BJ (cell line): ENCODE results near the gene PPIP5K2. TPM values are rescaled to one million over a fixed set of nuclear protein-coding genes. Genes with fewer than 3 reads are reported as not detected.

Experiments
- CTCF ChIA-PET: fragments of 350-600 bp; formaldehyde crosslinking; extraction: SDS; loops from one replicate; lab custom pipeline; 2021; ENCODE audit warnings: antibody characterized with exemption, inconsistent platforms; lab: Yijun Ruan, JAX
- POLR2A ChIA-PET: fragments of 300-600 bp; sonication (Branson Sonifier 250); formaldehyde crosslinking; extraction: SDS; loops from one replicate; lab custom pipeline; 2021; ENCODE audit warnings: antibody characterized with exemption; lab: Charles Lee
- DNase-seq: peaks from one replicate; pipeline ENCODE4 v3.0.0-alpha.2; 2011; ENCODE audit warnings: low read depth
- H3K27me3 ChIP-seq: 2 replicates; pipeline ENCODE4 v1.6.0; 2011; ENCODE audit warnings: low read length; ENCODE audit not compliant: control insufficient read depth, insufficient read depth
- H3K36me3 ChIP-seq: 2 replicates; pipeline ENCODE4 v1.5.1; 2011; ENCODE audit warnings: low read length; ENCODE audit not compliant: control insufficient read depth, insufficient read depth
- H3K4me3 ChIP-seq: 2 replicates; pipeline ENCODE4 v1.5.1; 2011; ENCODE audit warnings: low read depth, mild to moderate bottlenecking, control low read depth, low read length
- polyA plus RNA-seq: library from polyadenylated mRNA; depleted of rRNA; stranded (reverse); fragments of >200 nt; gene quantifications from 2 replicates; pipeline ENCODE4 v1.2.3, GENCODE V29; 2011
- TF ChIP-seq, protein P1 (sequence below): IDR thresholded peaks from 2 replicates; pipeline ENCODE4 v1.5.1; 2011; ENCODE audit warnings: low read depth, mild to moderate bottlenecking, control low read depth, inconsistent platforms, low read length, moderate library complexity; ENCODE audit not compliant: insufficient read depth

The PPIP5K2 gene
- polyA plus RNA-seq, 1 experiment, result 33.6 TPM

DNA sequence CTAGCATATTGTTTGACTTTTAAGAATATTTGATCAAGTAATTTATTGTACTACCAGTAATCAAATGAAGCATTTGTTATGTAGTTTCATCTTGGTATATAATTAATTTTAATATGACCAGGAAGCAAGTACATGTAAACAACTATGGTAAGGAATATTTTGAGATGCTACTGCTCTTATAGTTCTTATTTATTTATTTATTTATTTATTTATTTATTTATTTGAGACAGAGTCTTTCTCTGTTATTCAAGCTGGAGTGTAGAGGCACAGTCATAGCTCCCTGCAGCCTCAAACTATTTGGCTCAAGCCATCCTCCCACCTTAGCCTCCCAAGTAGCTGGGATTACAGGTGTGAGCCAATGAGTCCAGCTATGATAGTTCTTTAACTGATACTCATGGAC lies 8.1 kb downstream of the PPIP5K2 start:
- Histone ChIP-seq H3K36me3 (no peaks in the 10 kb centered on the region), H3K27me3 (no peaks in the 10 kb centered on the region), H3K4me3 (no peak overlapping the region)
- no peak for DNase-seq
- TF ChIP-seq, protein P1, sequence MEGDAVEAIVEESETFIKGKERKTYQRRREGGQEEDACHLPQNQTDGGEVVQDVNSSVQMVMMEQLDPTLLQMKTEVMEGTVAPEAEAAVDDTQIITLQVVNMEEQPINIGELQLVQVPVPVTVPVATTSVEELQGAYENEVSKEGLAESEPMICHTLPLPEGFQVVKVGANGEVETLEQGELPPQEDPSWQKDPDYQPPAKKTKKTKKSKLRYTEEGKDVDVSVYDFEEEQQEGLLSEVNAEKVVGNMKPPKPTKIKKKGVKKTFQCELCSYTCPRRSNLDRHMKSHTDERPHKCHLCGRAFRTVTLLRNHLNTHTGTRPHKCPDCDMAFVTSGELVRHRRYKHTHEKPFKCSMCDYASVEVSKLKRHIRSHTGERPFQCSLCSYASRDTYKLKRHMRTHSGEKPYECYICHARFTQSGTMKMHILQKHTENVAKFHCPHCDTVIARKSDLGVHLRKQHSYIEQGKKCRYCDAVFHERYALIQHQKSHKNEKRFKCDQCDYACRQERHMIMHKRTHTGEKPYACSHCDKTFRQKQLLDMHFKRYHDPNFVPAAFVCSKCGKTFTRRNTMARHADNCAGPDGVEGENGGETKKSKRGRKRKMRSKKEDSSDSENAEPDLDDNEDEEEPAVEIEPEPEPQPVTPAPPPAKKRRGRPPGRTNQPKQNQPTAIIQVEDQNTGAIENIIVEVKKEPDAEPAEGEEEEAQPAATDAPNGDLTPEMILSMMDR, result no peak
- ChIA-PET POLR2A (interaction anchor here (1.0 kb wide), 1 partner anchor 8 kb away, joined by 3 read pairs; the partner anchor contains the start of genes GIN1 and PPIP5K2), CTCF (interaction anchor here (3.6 kb wide), 1 partner anchor 11 kb away, joined by 20 read pairs; no protein-coding TSS in a partner anchor)

DNA sequence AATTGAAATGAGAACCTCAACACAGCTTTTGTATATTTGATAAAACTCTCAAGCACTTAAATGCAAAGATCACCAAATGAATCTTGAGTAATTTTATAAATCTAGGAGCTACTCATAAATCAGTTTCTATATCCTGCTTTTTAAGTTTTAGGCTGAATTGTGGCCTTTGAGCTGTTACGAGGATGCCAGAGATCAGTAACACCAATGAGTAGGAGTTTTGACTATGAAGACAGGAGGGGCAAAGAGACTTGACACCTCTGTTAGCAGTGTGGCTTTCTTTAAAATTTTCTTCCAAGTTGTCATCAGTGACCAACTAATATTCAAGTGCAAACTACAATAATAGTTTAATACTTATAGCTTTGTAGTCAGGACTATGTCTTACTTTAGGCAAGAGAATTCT lies 12.6 kb downstream of the PPIP5K2 start:
- no peaks in the 10 kb centered on the region for H3K36me3 ChIP-seq
- TF ChIP-seq, protein P1, result no peak
- no peak overlapping the region for H3K4me3 ChIP-seq
- H3K27me3 ChIP-seq, result no peaks in the 10 kb centered on the region
- CTCF ChIA-PET, result interaction anchor here (1.0 kb wide), 1 partner anchor 61 kb away, joined by 3 read pairs; no protein-coding TSS in a partner anchor
- DNase-seq, result no peak
- POLR2A ChIA-PET, result no interaction called here

DNA sequence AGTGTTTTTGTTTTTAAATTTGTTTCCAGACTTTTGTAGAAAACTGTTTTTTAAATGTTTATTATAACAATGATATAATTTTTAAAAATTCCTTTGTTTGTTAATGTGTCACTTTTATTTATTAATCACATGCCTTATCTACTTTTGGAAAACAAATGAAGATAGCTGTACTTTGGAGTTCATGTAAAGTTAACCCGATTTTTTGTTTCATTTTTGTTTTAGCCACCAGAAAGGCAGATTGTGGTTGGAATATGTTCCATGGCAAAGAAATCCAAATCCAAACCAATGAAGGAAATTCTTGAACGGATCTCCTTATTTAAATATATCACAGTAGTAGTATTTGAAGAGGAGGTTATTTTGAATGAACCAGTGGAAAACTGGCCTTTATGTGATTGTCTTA lies 13.1 kb downstream of the PPIP5K2 start:
- no peaks in the 10 kb centered on the region for H3K36me3 ChIP-seq
- POLR2A ChIA-PET, result no interaction called here
- CTCF ChIA-PET, result interaction anchor here (1.0 kb wide), 1 partner anchor 60 kb away, joined by 3 read pairs; no protein-coding TSS in a partner anchor
- TF ChIP-seq, protein P1, result no peak
- no peak for DNase-seq
- no peak overlapping the region for H3K4me3 ChIP-seq
- H3K27me3 ChIP-seq, result no peaks in the 10 kb centered on the region

DNA sequence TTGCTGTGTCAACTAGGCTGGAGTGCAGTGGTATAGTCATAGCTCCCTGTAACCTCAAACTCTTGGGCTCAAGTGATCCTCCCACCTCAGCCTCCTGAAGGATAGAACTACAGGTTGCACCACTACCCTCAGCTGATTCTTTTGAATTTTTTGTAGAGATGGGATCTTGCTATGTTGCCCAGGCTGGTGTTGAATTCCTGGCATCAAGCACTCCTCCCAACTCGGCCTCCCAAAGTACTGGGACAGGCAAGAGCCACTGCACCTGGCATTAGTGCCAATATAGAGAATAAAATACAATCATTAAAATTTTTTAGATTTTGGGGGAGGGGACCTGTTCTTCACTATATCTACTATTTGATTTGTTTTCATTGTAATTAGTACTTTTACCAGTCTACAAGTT lies 15.4 kb downstream of the PPIP5K2 start:
- Histone ChIP-seq H3K27me3 (no peaks in the 10 kb centered on the region), H3K4me3 (no peak overlapping the region), H3K36me3 (no peaks in the 10 kb centered on the region)
- CTCF ChIA-PET, result interaction anchor here (1.4 kb wide), 1 partner anchor 16 kb away, joined by 3 read pairs; the partner anchor contains the start of genes GIN1 and PPIP5K2
- POLR2A ChIA-PET, result no interaction called here
- TF ChIP-seq, protein P1, result no peak
- DNase-seq, result no peak

DNA sequence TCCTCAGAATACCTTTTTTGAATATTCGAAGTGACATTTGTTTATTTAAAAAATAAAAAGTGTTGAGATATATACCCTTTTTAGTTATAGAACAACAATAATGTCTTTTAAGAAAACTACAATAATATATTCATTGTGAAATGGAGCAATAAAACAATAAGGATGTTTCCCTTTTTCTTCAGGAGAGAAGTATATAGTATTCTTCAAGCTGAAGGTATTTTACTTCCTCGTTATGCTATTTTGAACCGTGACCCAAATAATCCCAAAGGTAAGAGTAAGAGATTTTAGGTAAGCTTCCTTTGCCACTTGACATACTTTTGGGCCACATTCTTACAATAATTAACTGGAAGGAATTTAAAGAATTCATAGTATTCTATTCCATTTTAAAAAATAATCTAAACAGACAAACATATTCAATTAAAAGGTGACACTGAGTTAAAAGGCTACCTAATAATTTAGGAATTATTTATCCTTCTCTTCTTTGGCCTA lies 18.1 kb downstream of the PPIP5K2 start:
- TF ChIP-seq, protein P1, result no peak
- peaks cover 1% of the 10 kb centered on the region; the same call in 1 of the 2 replicates for H3K36me3 ChIP-seq
- ChIA-PET POLR2A (no interaction called here), CTCF (interaction anchor here (1.1 to 2.5 kb wide), 8 partner anchors 9 to 557 kb away, joined by 3 to 20 read pairs (median 6); partner anchors contain the start of genes GIN1 and PPIP5K2)
- no peak for DNase-seq
- no peaks in the 10 kb centered on the region for H3K27me3 ChIP-seq
- no peak overlapping the region for H3K4me3 ChIP-seq
